ELF-1 (cell line): ENCODE measurements around the gene GON7.
"Not testable (repeated sequence)": the region's sequence is repeated elsewhere in the genome, so short reads cannot be mapped to it uniquely, and the experiment has no call there.

ENCODE experiments used
- DNase-seq: peaks from one replicate; pipeline ENCODE4 v3.0.0-alpha.2; 2016; ENCODE audit warnings: low read depth, low spot score

GON7 gene

DNA sequence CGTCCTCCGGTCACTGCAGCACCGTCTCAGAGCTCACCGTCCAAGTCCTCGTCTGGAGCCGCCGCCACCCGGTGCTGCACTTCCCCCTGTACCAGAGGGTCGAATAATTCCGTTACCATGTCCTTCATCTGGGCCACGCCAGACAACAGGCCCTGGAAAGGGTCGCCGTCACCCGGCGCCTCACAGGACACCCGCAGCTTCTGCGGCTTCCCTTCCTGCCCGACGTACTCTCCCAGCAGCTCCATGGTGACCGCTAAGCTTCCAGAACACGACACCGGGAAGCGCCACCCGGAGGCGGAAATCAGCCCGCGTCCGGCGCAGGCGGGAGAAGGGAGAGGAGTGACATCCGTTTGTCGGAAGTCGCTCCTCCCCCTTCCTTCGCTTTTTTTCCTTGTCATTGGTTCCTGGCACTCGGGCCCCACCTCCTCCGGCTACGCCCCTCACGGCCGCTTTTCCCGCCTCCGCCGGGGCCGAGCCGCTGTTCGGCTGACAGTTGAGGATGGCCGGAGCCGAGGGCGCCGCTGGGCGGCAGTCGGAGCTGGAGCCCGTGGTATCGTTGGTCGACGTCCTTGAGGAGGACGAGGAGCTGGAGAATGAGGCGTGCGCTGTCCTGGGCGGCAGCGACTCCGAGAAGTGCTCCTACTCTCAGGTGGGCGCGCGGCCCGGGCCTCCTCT lies at the start of gene GON7, which contains the start of gene UBR7:
Gene GON7 (minus strand): TSS at position 273 of the 675 bp plus-strand sequence. CDS start 28 bp downstream, at position 245.
Gene UBR7 (plus strand): TSS at position 464 of the 675 bp plus-strand sequence. CDS start 36 bp downstream, at position 500.
- peak; percentile 99 for DNase-seq

GRCh38 chr14:93249128-93249831 lies 42.4 kb upstream of the GON7 start:
- DNase-seq: no peak

DNA sequence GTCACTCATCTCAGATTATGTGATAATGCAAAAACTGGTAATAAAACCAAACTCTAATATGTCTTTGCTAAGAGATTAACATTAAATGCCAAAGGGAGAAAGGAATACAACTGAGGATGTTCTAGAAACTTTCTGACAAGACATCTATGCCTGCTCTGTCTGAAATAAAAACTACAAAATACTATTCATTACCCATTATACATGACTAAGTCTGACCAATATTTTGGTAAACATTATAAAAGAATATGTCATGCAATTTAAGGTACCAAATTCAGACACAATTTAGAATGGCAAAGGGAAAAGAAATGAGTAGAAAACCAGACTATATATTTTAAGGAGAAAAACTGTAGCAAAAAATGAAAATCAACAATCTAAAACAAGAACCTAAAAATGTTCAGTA lies 39.7 kb upstream of the GON7 start:
- no peak for DNase-seq

- DNase-seq: no peak
Measured at GRCh38 chr14:93245764-93246420, 39.0 kb upstream of the GON7 start.

GRCh38 chr14:93240678-93241000 lies 33.8 kb upstream of the GON7 start:
- no peak for DNase-seq

GRCh38 chr14:93239869-93240677 lies 33.2 kb upstream of the GON7 start:
- DNase-seq: no peak

- peak; percentile 57 for DNase-seq
Measured at GRCh38 chr14:93234798-93235197, 27.9 kb upstream of the GON7 start.

DNA sequence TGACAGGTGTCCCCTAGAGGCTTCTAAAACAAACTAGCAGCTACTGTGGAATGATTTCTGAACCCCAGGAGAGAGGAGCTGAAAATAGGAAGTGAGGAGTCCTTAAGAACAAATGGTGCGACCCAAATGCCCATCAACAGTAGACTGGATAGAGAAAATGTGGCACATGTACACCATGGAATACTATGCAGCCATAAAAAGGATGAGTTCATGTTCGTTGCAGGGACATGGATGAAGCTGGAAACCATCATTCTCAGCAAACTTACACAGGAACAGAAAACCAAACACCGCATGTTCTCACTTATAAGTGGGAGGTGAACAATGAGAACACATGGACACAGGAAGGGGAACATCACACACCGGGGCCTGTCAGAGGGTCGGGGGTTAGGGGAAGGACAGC lies 26.2 kb upstream of the GON7 start:
- not testable (repeated sequence) for DNase-seq

GRCh38 chr14:93232159-93232558 lies 25.3 kb upstream of the GON7 start:
- no peak for DNase-seq

GRCh38 chr14:93231129-93231979 lies 24.5 kb upstream of the GON7 start:
- DNase-seq: peak; percentile 8

- DNase-seq: no peak
Measured at GRCh38 chr14:93230539-93230938, 23.7 kb upstream of the GON7 start.

GRCh38 chr14:93228550-93228949 lies 21.7 kb upstream of the GON7 start:
- no peak for DNase-seq

- no peak for DNase-seq
Measured at GRCh38 chr14:93223565-93223964, 16.7 kb upstream of the GON7 start.

DNA sequence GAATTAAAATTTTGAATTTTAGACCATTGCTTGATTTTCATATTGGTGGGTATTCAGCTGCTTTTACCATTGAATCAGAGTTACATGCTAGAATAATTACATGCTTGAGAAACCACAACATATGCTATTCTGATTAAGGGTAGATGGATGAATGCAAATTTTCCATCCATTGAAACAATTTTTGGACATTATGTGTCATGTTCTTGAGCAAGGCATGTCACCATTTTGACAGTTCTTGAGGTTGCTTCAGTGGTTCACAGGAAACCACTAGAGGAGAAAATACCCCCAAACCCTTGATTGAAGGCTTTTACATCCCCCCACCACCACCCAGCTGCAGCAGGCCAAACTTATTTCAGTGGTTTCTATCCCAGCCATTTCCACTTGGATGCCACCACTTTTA lies 13.6 kb upstream of the GON7 start:
- no peak for DNase-seq

DNA sequence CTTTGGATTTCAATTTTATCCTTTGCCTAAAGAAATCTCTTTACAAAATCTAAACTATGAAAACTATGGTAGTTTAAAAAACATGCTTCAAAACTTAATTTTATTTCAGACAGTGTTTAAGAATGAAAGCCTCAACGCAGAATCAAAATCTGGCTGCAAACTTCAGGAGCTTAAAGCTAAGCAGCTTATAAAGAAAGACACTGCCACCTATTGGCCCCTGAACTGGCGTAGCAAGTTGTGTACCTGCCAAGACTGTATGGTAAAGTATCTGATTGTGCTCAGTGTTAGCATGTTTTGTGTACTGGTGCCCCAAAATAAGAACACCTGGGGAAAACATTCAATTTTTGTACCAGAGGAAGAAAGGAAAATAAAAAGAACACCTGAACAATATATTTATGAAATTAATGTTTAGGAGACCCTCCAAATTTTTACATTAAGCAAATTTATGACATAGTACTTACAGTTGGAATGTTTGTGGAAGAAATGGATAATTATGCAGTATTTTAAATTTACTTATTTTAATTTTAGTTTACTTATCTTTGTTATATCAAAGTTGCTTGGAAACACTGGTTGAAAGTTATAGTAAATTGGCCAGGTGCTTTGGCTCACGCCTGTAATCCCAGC lies 12.3 kb upstream of the GON7 start:
- DNase-seq: no peak

- no peak for DNase-seq
Measured at GRCh38 chr14:93214598-93214997, 7.7 kb upstream of the GON7 start.

- no peak for DNase-seq
Measured at GRCh38 chr14:93212432-93212831, 5.6 kb upstream of the GON7 start.

GRCh38 chr14:93207468-93208308 lies 823 bp upstream of the GON7 start:
- DNase-seq: peak; percentile 27

DNA sequence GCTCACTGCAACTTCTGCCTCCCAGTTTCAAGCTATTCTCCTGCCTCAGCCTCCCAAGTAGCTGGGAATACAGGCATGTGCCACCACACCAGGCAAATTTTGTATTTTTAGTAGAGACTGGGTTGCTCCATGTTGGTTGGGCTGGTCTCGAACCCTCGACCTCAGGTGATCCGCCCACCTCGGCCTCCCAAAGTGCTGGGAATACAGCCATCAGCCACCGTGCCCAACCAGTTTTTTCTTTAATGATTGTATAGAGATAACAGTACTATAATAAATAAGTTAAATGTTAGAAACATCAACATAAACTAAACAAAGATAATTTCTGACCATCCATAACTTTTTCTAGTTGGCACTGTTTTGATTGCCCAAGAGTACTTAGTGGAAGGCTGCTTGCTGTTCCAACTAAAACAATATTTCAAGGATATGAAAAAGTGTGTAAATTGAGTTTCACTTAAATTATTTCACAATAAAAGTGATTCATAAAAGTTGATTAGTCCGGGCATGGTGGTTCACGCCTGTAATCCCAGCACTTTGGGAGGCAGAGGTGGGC lies 5.6 kb downstream of the GON7 start:
- DNase-seq: peak; percentile 21
